Breast epithelium (tissue), 3 donors: ENCODE data around the gene C4orf50.

ENCODE experiments used
- CTCF ChIP-seq, 3 donors: fragments of 450-650 bp; IDR thresholded peaks; one replicate each; pipeline ENCODE4 v1.5.1; 2016 to 2017; ENCODE audit warnings: antibody characterized with exemption in 3 of 3, mild to moderate bottlenecking in 3 of 3, moderate library complexity in 3 of 3
- POLR2A ChIP-seq: fragments of 450-650 bp; IDR thresholded peaks from one replicate; pipeline ENCODE4 v1.6.1; 2016; ENCODE audit warnings: antibody characterized with exemption, mild to moderate bottlenecking, moderate library complexity

- TF ChIP-seq CTCF (IDR thresholded peaks at IDR 0.05) = no peak
- TF ChIP-seq POLR2A = no peak
Measured at GRCh38 chr4:6002926-6003325, 15.3 kb downstream of the C4orf50 start.
